ENCODE results near the gene PRSS36. TPM values are rescaled to one million over a fixed set of nuclear protein-coding genes. Genes with fewer than 3 reads are reported as not detected.
A peak's percentile ranks its signal among the peaks of the same experiment; 100 is the strongest.

The PRSS36 gene
- total and polyA plus RNA-seq, 9 of the 15 experiments (the other 6 are each of a cell fraction or from before 2014, with no cell fraction given): 0.09 to 1.2 (median 0.54) TPM; not detected in 2

- TF ChIP-seq TEAD4 (IDR thresholded peaks at IDR 0.05; ENCODE audit: low read length): peak; percentile 62; the same call in 1 of the 2 replicates
- no peak for TF ChIP-seq TEAD4 (CRISPR knock-in tag; IDR thresholded peaks at IDR 0.05; ENCODE audit: borderline replicate concordance)
- TF ChIP-seq SIX5 (IDR thresholded peaks at IDR 0.05; ENCODE audit: borderline replicate concordance in 1 of 2, insufficient read depth in 1 of 2, low read depth in 1 of 2, low read length in 2 of 2): no peak
- TF ChIP-seq EGR1 (conservative IDR thresholded peaks at IDR 0.05): no peak
- TF ChIP-seq HSF4 (CRISPR knock-in tag; IDR thresholded peaks at IDR 0.05; ENCODE audit: borderline replicate concordance): no peak
- no peak for TF ChIP-seq EHMT2 (IDR thresholded peaks at IDR 0.05)
- TF ChIP-seq JUNB (CRISPR knock-in tag; conservative IDR thresholded peaks at IDR 0.05): no peak
- peak; percentile 91 for TF ChIP-seq SPI1 (IDR thresholded peaks at IDR 0.05; ENCODE audit: borderline replicate concordance, low read depth, low read length)
- TF ChIP-seq GABPB1 (CRISPR knock-in tag; IDR thresholded peaks at IDR 0.05): peak; percentile 62
- no peak for TF ChIP-seq BRD4 (IDR thresholded peaks at IDR 0.05)
- TF ChIP-seq NELFE (IDR thresholded peaks at IDR 0.05; ENCODE audit: insufficient read depth, insufficient read length): no peak
- no peak for TF ChIP-seq CREB3 (tag; conservative IDR thresholded peaks at IDR 0.05; ENCODE audit: low read depth)
- no peak for TF ChIP-seq SFPQ (IDR thresholded peaks at IDR 0.05; ENCODE audit: low read depth, low read length)
- TF ChIP-seq STAT5B (CRISPR knock-in tag; IDR thresholded peaks at IDR 0.05): no peak
- no peak for TF ChIP-seq SMARCC2 (IDR thresholded peaks at IDR 0.05; ENCODE audit: low read depth)
- TF ChIP-seq, protein P1, sequence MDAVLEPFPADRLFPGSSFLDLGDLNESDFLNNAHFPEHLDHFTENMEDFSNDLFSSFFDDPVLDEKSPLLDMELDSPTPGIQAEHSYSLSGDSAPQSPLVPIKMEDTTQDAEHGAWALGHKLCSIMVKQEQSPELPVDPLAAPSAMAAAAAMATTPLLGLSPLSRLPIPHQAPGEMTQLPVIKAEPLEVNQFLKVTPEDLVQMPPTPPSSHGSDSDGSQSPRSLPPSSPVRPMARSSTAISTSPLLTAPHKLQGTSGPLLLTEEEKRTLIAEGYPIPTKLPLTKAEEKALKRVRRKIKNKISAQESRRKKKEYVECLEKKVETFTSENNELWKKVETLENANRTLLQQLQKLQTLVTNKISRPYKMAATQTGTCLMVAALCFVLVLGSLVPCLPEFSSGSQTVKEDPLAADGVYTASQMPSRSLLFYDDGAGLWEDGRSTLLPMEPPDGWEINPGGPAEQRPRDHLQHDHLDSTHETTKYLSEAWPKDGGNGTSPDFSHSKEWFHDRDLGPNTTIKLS (IDR thresholded peaks at IDR 0.05; ENCODE audit: borderline replicate concordance, low read depth): no peak
- no peak for TF ChIP-seq PHB2 (IDR thresholded peaks at IDR 0.05; ENCODE audit: low read depth)
- no peak for TF ChIP-seq DDX20 (tag; IDR thresholded peaks at IDR 0.05; ENCODE audit: low read depth)
- TF ChIP-seq C11orf30 (IDR thresholded peaks at IDR 0.05; ENCODE audit: low read depth): 0 out of 2 replicates have a peak, but pooled peaks have one; percentile 15
- TF ChIP-seq SMAD1 (IDR thresholded peaks at IDR 0.05; ENCODE audit: low read depth, low read length, partially characterized antibody): no peak
- no peak for TF ChIP-seq HLTF (IDR thresholded peaks at IDR 0.05)
- 0 out of 2 replicates have a peak, but pooled peaks have one; percentile 55 for TF ChIP-seq ZNF175 (CRISPR knock-in tag; IDR thresholded peaks at IDR 0.05; ENCODE audit: low read depth)
- no peak for TF ChIP-seq ATF3 (IDR thresholded peaks at IDR 0.05)
- TF ChIP-seq ATF3 (CRISPR knock-in tag; conservative IDR thresholded peaks at IDR 0.05): no peak; the same call in 1 of the 2 replicates
These were observed 20.9 kb downstream of the PRSS36 start (continued) for GRCh38 chr16:31128711-31129567.

All from K562 (cell line).